Measurements from ENCODE around the gene KRTAP24-1.
A peak's percentile ranks its signal among the peaks of the same experiment; 100 is the strongest.

KRTAP24-1 gene

GRCh38 chr21:30257773-30258172 is 25.0 kb downstream of the KRTAP24-1 start:
- Histone ChIP-seq H3K27ac (ENCODE audit: low read depth, low read length) (no peak overlapping the region), H3K4me3 (ENCODE audit: low read depth, low read length) (no peak overlapping the region), H3K14ac (ENCODE audit: low read length) (no peak overlapping the region), H3K4ac (ENCODE audit: low read depth, low read length) (no peak overlapping the region), H4K12ac (ENCODE audit: low read depth, low read length) (no peak overlapping the region), H2AFZ (ENCODE audit: insufficient read depth, low read length, poor library complexity) (no peak overlapping the region), H3K23ac (ENCODE audit: low read length) (no peak overlapping the region), H2BK12ac (ENCODE audit: low read length) (no peak overlapping the region), H3K4me1 (ENCODE audit: control insufficient read depth in 1 of 2, insufficient read depth in 2 of 2, low read length in 2 of 2) (no peaks in the 10 kb centered on the region), H3K79me1 (ENCODE audit: low read length) (no peaks in the 10 kb centered on the region), H2BK5ac (ENCODE audit: low read depth, low read length, poor library complexity) (no peak overlapping the region), H3K18ac (ENCODE audit: low read length) (no peak overlapping the region), H2AK5ac (ENCODE audit: low read length) (no peak overlapping the region), H3K36me3 (ENCODE audit: control insufficient read depth in 1 of 2, insufficient read depth in 2 of 2, low read length in 2 of 2) (no peaks in the 10 kb centered on the region), H3K9ac (ENCODE audit: low read length) (no peak overlapping the region), H4K8ac (ENCODE audit: low read depth, low read length) (no peak overlapping the region), H3K4me2 (ENCODE audit: low read length) (no peak overlapping the region), H3K27me3 (ENCODE audit: insufficient read depth, low read length) (no peaks in the 10 kb centered on the region), H3K9me3 (ENCODE audit: insufficient read depth, low read depth, low read length) (no peaks in the 10 kb centered on the region), H4K91ac (ENCODE audit: low read depth, low read length) (no peak overlapping the region), H3K79me2 (ENCODE audit: control insufficient read depth, insufficient read depth, low read length, poor library complexity) (no peaks in the 10 kb centered on the region), H2BK120ac (ENCODE audit: insufficient read depth, low read length, poor library complexity) (no peak overlapping the region)
- no CpG with 5 or more reads among the region's 4 CpGs for WGBS (ENCODE audit: extremely low coverage, insufficient coverage, insufficient read length)
- peak; percentile 39 to 87 for DNase-seq

GRCh38 chr21:30256100-30256499 is 26.6 kb downstream of the KRTAP24-1 start:
- no peak overlapping the region for H3K18ac ChIP-seq (ENCODE audit: low read length)
- H3K4me3 ChIP-seq (ENCODE audit: low read depth, low read length) = no peak overlapping the region
- H2BK120ac ChIP-seq (ENCODE audit: insufficient read depth, low read length, poor library complexity) = no peak overlapping the region
- no peak overlapping the region for H2BK5ac ChIP-seq (ENCODE audit: low read depth, low read length, poor library complexity)
- no peaks in the 10 kb centered on the region for H3K36me3 ChIP-seq (ENCODE audit: control insufficient read depth in 1 of 2, insufficient read depth in 2 of 2, low read length in 2 of 2)
- H3K4me1 ChIP-seq (ENCODE audit: control insufficient read depth in 1 of 2, insufficient read depth in 2 of 2, low read length in 2 of 2) = no peaks in the 10 kb centered on the region
- no peak overlapping the region for H4K12ac ChIP-seq (ENCODE audit: low read depth, low read length)
- H3K4me2 ChIP-seq (ENCODE audit: low read length) = no peak overlapping the region
- no peak overlapping the region for H3K27ac ChIP-seq (ENCODE audit: low read depth, low read length)
- H2AK5ac ChIP-seq (ENCODE audit: low read length) = no peak overlapping the region
- H3K23ac ChIP-seq (ENCODE audit: low read length) = no peak overlapping the region
- H3K4ac ChIP-seq (ENCODE audit: low read depth, low read length) = no peak overlapping the region
- no peak overlapping the region for H2AFZ ChIP-seq (ENCODE audit: insufficient read depth, low read length, poor library complexity)
- H3K9ac ChIP-seq (ENCODE audit: low read length) = no peak overlapping the region
- H4K8ac ChIP-seq (ENCODE audit: low read depth, low read length) = no peak overlapping the region
- H3K27me3 ChIP-seq (ENCODE audit: insufficient read depth, low read length) = no peaks in the 10 kb centered on the region
- no peak for DNase-seq
- no CpG with 5 or more reads among the region's 4 CpGs for WGBS (ENCODE audit: extremely low coverage, insufficient coverage, insufficient read length)
- no peak overlapping the region for H2BK12ac ChIP-seq (ENCODE audit: low read length)
- no peaks in the 10 kb centered on the region for H3K79me2 ChIP-seq (ENCODE audit: control insufficient read depth, insufficient read depth, low read length, poor library complexity)
- no peaks in the 10 kb centered on the region for H3K9me3 ChIP-seq (ENCODE audit: insufficient read depth, low read depth, low read length)
- no peaks in the 10 kb centered on the region for H3K79me1 ChIP-seq (ENCODE audit: low read length)
- H3K14ac ChIP-seq (ENCODE audit: low read length) = no peak overlapping the region
- H4K91ac ChIP-seq (ENCODE audit: low read depth, low read length) = no peak overlapping the region

- Histone ChIP-seq H3K79me1 (ENCODE audit: low read length) (no peaks in the 10 kb centered on the region), H3K27ac (ENCODE audit: low read depth, low read length) (no peak overlapping the region), H2BK5ac (ENCODE audit: low read depth, low read length, poor library complexity) (no peak overlapping the region), H3K27me3 (ENCODE audit: insufficient read depth, low read length) (no peaks in the 10 kb centered on the region), H3K4me2 (ENCODE audit: low read length) (no peak overlapping the region), H3K23ac (ENCODE audit: low read length) (no peak overlapping the region), H3K36me3 (ENCODE audit: control insufficient read depth in 1 of 2, insufficient read depth in 2 of 2, low read length in 2 of 2) (no peaks in the 10 kb centered on the region), H2AK5ac (ENCODE audit: low read length) (no peak overlapping the region), H2BK120ac (ENCODE audit: insufficient read depth, low read length, poor library complexity) (no peak overlapping the region), H3K4me1 (ENCODE audit: control insufficient read depth in 1 of 2, insufficient read depth in 2 of 2, low read length in 2 of 2) (no peaks in the 10 kb centered on the region), H4K8ac (ENCODE audit: low read depth, low read length) (no peak overlapping the region), H3K14ac (ENCODE audit: low read length) (no peak overlapping the region), H4K12ac (ENCODE audit: low read depth, low read length) (no peak overlapping the region), H3K18ac (ENCODE audit: low read length) (no peak overlapping the region), H3K79me2 (ENCODE audit: control insufficient read depth, insufficient read depth, low read length, poor library complexity) (no peaks in the 10 kb centered on the region), H3K9me3 (ENCODE audit: insufficient read depth, low read depth, low read length) (no peaks in the 10 kb centered on the region), H3K4me3 (ENCODE audit: low read depth, low read length) (no peak overlapping the region), H2BK12ac (ENCODE audit: low read length) (no peak overlapping the region), H4K91ac (ENCODE audit: low read depth, low read length) (no peak overlapping the region), H3K9ac (ENCODE audit: low read length) (no peak overlapping the region), H3K4ac (ENCODE audit: low read depth, low read length) (no peak overlapping the region), H2AFZ (ENCODE audit: insufficient read depth, low read length, poor library complexity) (no peak overlapping the region)
- WGBS (ENCODE audit: extremely low coverage, insufficient coverage, insufficient read length) = no CpG with 5 or more reads among the region's 1 CpG
- DNase-seq = no peak
Measured at GRCh38 chr21:30255679-30256078, 27.1 kb downstream of the KRTAP24-1 start.

- H3K14ac ChIP-seq (ENCODE audit: low read length) = no peak overlapping the region
- no peaks in the 10 kb centered on the region for H3K9me3 ChIP-seq (ENCODE audit: insufficient read depth, low read depth, low read length)
- no peak overlapping the region for H2BK12ac ChIP-seq (ENCODE audit: low read length)
- no peak overlapping the region for H3K4me2 ChIP-seq (ENCODE audit: low read length)
- H3K27ac ChIP-seq (ENCODE audit: low read depth, low read length) = no peak overlapping the region
- no peak overlapping the region for H3K4me3 ChIP-seq (ENCODE audit: low read depth, low read length)
- H3K79me2 ChIP-seq (ENCODE audit: control insufficient read depth, insufficient read depth, low read length, poor library complexity) = no peaks in the 10 kb centered on the region
- no peak overlapping the region for H3K18ac ChIP-seq (ENCODE audit: low read length)
- H3K27me3 ChIP-seq (ENCODE audit: insufficient read depth, low read length) = no peaks in the 10 kb centered on the region
- no peak overlapping the region for H2AK5ac ChIP-seq (ENCODE audit: low read length)
- no peak overlapping the region for H4K12ac ChIP-seq (ENCODE audit: low read depth, low read length)
- no peaks in the 10 kb centered on the region for H3K4me1 ChIP-seq (ENCODE audit: control insufficient read depth in 1 of 2, insufficient read depth in 2 of 2, low read length in 2 of 2)
- H2BK120ac ChIP-seq (ENCODE audit: insufficient read depth, low read length, poor library complexity) = no peak overlapping the region
- no peak overlapping the region for H3K23ac ChIP-seq (ENCODE audit: low read length)
- H3K36me3 ChIP-seq (ENCODE audit: control insufficient read depth in 1 of 2, insufficient read depth in 2 of 2, low read length in 2 of 2) = no peaks in the 10 kb centered on the region
- no peak overlapping the region for H4K91ac ChIP-seq (ENCODE audit: low read depth, low read length)
- no peak overlapping the region for H3K4ac ChIP-seq (ENCODE audit: low read depth, low read length)
- H2BK5ac ChIP-seq (ENCODE audit: low read depth, low read length, poor library complexity) = no peak overlapping the region
- H4K8ac ChIP-seq (ENCODE audit: low read depth, low read length) = no peak overlapping the region
- no peak overlapping the region for H3K9ac ChIP-seq (ENCODE audit: low read length)
- no peak for DNase-seq
- no peak overlapping the region for H2AFZ ChIP-seq (ENCODE audit: insufficient read depth, low read length, poor library complexity)
- no peaks in the 10 kb centered on the region for H3K79me1 ChIP-seq (ENCODE audit: low read length)
- WGBS (ENCODE audit: extremely low coverage, insufficient coverage, insufficient read length) = no CpG with 5 or more reads among the region's 1 CpG
Measured at GRCh38 chr21:30251781-30252180, 31.0 kb downstream of the KRTAP24-1 start.
